Epidermal melanocyte (primary cell): ENCODE data around the gene MB.
"Not testable (repeated sequence)": the region's sequence is repeated elsewhere in the genome, so short reads cannot be mapped to it uniquely, and the experiment has no call there.

Source experiments
- DNase-seq: peaks from one replicate; pipeline ENCODE4 v3.0.0; 2011; ENCODE audit warnings: low spot score; ENCODE audit not compliant: insufficient read length

MB gene

GRCh38 chr22:35617137-35617755 is at the start of gene MB:
Gene MB, minus strand, starts transcription at chr22:35617329. Its CDS starts 72 bp downstream, at chr22:35617257.
- DNase-seq, result no peak

- DNase-seq, result not testable (repeated sequence)
Measured at GRCh38 chr22:35666699-35667098, 49.6 kb upstream of the MB start.

- DNase-seq, result no peak
Measured at GRCh38 chr22:35664955-35665587, 47.9 kb upstream of the MB start.

GRCh38 chr22:35663371-35663770 is 46.2 kb upstream of the MB start:
- DNase-seq, result no peak

GRCh38 chr22:35662914-35663313 is 45.8 kb upstream of the MB start:
- DNase-seq, result no peak

- no peak for DNase-seq
Measured at GRCh38 chr22:35661464-35661863, 44.3 kb upstream of the MB start.

GRCh38 chr22:35660291-35661127 is 43.4 kb upstream of the MB start:
- DNase-seq, result no peak

GRCh38 chr22:35657571-35658312 is 40.6 kb upstream of the MB start:
- DNase-seq, result no peak

- DNase-seq, result no peak
Measured at GRCh38 chr22:35656284-35656752, 39.2 kb upstream of the MB start.

- no peak for DNase-seq
Measured at GRCh38 chr22:35653824-35654223, 36.7 kb upstream of the MB start.

GRCh38 chr22:35651085-35651484 is 34.0 kb upstream of the MB start:
- DNase-seq, result no peak

GRCh38 chr22:35649636-35650250 is 32.6 kb upstream of the MB start:
- DNase-seq, result no peak

GRCh38 chr22:35649026-35649553 is 32.0 kb upstream of the MB start:
- DNase-seq, result no peak

- peak; percentile 60 for DNase-seq
Measured at GRCh38 chr22:35648066-35649025, 31.2 kb upstream of the MB start, which contains the start of gene APOL6. Gene APOL6, plus strand, starts transcription at chr22:35648446. Its CDS starts 7,980 bp downstream, at chr22:35656426.

GRCh38 chr22:35645646-35646045 is 28.5 kb upstream of the MB start:
- no peak for DNase-seq

- DNase-seq, result no peak
Measured at GRCh38 chr22:35643991-35644390, 26.9 kb upstream of the MB start.

GRCh38 chr22:35642305-35642741 is 25.2 kb upstream of the MB start:
- DNase-seq, result no peak

- DNase-seq, result no peak
Measured at GRCh38 chr22:35641494-35642120, 24.5 kb upstream of the MB start.

GRCh38 chr22:35638410-35638809 is 21.3 kb upstream of the MB start:
- peak; percentile 84 for DNase-seq
